Measurements from ENCODE around the gene MRPS15.
"Not testable (repeated sequence)": the region's sequence is repeated elsewhere in the genome, so short reads cannot be mapped to it uniquely, and the experiment has no call there.

The MRPS15 gene

GRCh38 chr1:36463803-36464604 lies at the start of gene MRPS15:
Gene MRPS15, minus strand, starts transcription at chr1:36464384. Its CDS starts 109 bp downstream, at chr1:36464275.
- peak; percentile 88 to 98 for DNase-seq (ENCODE audit: low read depth in 2 of 2)

- no peak for DNase-seq (ENCODE audit: low read depth in 2 of 2)
These were observed 48.7 kb upstream of the MRPS15 start for GRCh38 chr1:36512842-36513241.

GRCh38 chr1:36511804-36512798 lies 47.9 kb upstream of the MRPS15 start:
- no peak for DNase-seq (ENCODE audit: low read depth in 2 of 2)

- DNase-seq (ENCODE audit: low read depth in 2 of 2) = not testable (repeated sequence)
These were observed 47.0 kb upstream of the MRPS15 start for GRCh38 chr1:36511220-36511619.

GRCh38 chr1:36510418-36510817 lies 46.2 kb upstream of the MRPS15 start:
- DNase-seq (ENCODE audit: low read depth in 2 of 2) = no peak

GRCh38 chr1:36508257-36508656 lies 44.1 kb upstream of the MRPS15 start:
- DNase-seq (ENCODE audit: low read depth in 2 of 2) = no peak

GRCh38 chr1:36506276-36506920 lies 42.2 kb upstream of the MRPS15 start:
- DNase-seq (ENCODE audit: low read depth in 2 of 2) = no peak

- DNase-seq (ENCODE audit: low read depth in 2 of 2) = no peak
These were observed 39.5 kb upstream of the MRPS15 start for GRCh38 chr1:36503733-36504132.

GRCh38 chr1:36503159-36503558 lies 39.0 kb upstream of the MRPS15 start:
- no peak for DNase-seq (ENCODE audit: low read depth in 2 of 2)

- no peak for DNase-seq (ENCODE audit: low read depth in 2 of 2)
These were observed 38.4 kb upstream of the MRPS15 start for GRCh38 chr1:36502616-36503015.

GRCh38 chr1:36501911-36502310 lies 37.7 kb upstream of the MRPS15 start:
- DNase-seq (ENCODE audit: low read depth in 2 of 2) = not testable (repeated sequence)

- DNase-seq (ENCODE audit: low read depth in 2 of 2) = no peak
These were observed 33.0 kb upstream of the MRPS15 start for GRCh38 chr1:36497207-36497606.

GRCh38 chr1:36494971-36495370 lies 30.8 kb upstream of the MRPS15 start:
- no peak for DNase-seq (ENCODE audit: low read depth in 2 of 2)

GRCh38 chr1:36493524-36493923 lies 29.3 kb upstream of the MRPS15 start:
- DNase-seq (ENCODE audit: low read depth in 2 of 2) = no peak

GRCh38 chr1:36492491-36492890 lies 28.3 kb upstream of the MRPS15 start:
- DNase-seq (ENCODE audit: low read depth in 2 of 2) = no peak

GRCh38 chr1:36489258-36490051 lies 25.3 kb upstream of the MRPS15 start:
- DNase-seq (ENCODE audit: low read depth in 2 of 2) = not testable (repeated sequence)

GRCh38 chr1:36487906-36488305 lies 23.7 kb upstream of the MRPS15 start:
- DNase-seq (ENCODE audit: low read depth in 2 of 2) = no peak

- not testable (repeated sequence) for DNase-seq (ENCODE audit: low read depth in 2 of 2)
These were observed 23.1 kb upstream of the MRPS15 start for GRCh38 chr1:36487336-36487725.

- DNase-seq (ENCODE audit: low read depth in 2 of 2) = no peak
These were observed 22.5 kb upstream of the MRPS15 start for GRCh38 chr1:36486439-36487335.

- no peak for DNase-seq (ENCODE audit: low read depth in 2 of 2)
These were observed 21.9 kb upstream of the MRPS15 start for GRCh38 chr1:36486093-36486438.
